AG09319 (cell line): ENCODE results near the gene NRG2.

Experiments
- DNase-seq: peaks from one replicate; pipeline ENCODE4 v3.0.0-alpha.2; 2010; ENCODE audit warnings: low read depth; ENCODE audit errors: extremely low read depth
- TF ChIP-seq, protein P1 (sequence below): IDR thresholded peaks from 2 replicates; pipeline ENCODE4 v1.5.1; 2011; ENCODE audit warnings: low read depth, mild to moderate bottlenecking, inconsistent platforms, low read length, moderate library complexity

NRG2 gene

GRCh38 chr5:139951983-139952382, 91.1 kb downstream of the NRG2 start:
- TF ChIP-seq, protein P1, sequence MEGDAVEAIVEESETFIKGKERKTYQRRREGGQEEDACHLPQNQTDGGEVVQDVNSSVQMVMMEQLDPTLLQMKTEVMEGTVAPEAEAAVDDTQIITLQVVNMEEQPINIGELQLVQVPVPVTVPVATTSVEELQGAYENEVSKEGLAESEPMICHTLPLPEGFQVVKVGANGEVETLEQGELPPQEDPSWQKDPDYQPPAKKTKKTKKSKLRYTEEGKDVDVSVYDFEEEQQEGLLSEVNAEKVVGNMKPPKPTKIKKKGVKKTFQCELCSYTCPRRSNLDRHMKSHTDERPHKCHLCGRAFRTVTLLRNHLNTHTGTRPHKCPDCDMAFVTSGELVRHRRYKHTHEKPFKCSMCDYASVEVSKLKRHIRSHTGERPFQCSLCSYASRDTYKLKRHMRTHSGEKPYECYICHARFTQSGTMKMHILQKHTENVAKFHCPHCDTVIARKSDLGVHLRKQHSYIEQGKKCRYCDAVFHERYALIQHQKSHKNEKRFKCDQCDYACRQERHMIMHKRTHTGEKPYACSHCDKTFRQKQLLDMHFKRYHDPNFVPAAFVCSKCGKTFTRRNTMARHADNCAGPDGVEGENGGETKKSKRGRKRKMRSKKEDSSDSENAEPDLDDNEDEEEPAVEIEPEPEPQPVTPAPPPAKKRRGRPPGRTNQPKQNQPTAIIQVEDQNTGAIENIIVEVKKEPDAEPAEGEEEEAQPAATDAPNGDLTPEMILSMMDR: no peak
- DNase-seq: no peak

DNA sequence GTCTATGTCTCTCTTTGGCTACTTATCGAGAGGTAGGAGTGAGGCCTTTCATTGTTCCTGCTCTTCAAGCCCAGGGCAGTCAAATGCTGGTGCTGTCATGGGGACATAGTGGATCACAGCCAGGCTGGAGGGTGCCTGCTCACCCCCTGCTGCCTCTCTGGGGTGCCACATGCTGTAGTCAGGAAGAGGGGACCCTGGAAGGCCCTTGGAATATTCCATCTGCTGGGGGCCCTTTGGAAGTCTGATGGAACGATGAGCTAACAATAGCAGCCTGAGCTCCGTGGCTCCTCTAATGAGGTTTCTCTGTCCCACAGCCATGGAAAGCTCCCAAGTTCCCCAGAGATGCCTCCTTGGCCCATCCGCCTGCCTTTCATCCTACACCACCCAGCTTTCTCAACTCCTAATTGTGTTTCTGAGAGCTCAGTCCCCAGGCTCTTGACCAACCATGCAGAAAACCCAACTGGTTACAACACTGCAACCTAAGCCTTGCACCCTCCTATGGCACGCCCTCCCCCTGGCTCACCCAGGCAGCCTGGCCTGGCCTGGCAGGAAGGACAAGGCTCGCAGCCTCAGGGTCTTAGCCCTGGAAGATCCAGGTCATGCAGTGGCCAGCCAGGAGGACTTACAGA, 91.7 kb downstream of the NRG2 start:
- no peak for DNase-seq
- TF ChIP-seq, protein P1: no peak

DNA sequence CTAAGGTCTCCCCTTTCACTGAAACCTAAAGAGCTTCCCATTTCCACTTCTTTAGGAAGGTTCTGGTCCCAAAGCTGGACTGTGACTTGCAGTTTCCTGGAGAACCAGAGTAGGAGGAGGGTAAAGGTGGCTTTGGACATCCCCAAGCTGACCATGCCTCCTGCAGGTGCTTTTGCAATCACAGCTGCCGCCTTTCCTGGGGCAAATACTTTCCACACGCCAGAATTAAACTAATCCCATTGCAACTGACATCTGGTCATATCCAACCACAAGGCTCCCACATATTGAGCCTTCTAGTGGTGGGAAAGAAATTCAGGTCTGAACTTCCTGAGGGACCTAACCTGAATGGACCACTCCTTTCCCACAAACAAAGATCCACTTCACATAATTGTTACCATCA, 92.7 kb downstream of the NRG2 start:
- TF ChIP-seq, protein P1: no peak
- DNase-seq: no peak

DNA sequence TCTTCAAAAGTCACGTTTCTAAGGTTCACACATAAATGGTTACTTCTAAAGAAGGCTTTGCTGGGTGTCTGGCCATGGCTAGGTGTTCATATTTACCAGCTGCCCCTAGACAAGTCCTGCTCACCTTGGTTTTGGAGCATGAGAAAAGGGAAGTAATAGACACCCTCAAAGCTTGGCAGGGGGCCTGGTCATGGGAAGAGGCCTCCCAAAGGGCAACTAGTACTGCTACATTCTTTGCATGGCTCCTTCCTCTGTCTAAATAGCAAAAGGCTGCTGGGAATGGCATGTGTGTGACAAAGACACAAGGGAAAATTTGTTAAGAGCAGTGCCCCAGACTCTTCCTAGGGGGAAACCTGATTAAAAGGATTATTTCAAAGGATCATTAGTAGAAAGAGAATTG, 93.4 kb downstream of the NRG2 start:
- DNase-seq: no peak
- TF ChIP-seq, protein P1: no peak

DNA sequence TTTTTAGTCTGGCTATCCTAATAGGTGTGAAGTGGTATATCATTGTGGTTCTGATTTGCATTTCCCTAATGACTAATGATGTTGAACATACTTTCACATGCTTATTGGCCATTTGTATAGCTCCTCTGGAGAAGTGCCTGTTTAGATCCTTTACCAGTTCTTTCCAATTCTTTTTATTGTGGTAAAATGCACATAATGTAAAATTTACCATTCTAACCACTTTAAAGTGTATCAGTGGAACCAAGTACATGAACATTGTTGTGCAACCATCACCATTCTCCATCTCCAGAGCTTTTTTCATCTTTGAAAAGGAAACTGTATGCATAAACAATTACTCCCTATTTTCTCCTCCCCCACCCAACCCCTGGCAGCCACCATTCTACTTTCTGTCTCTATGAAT, 95.4 kb downstream of the NRG2 start:
- no peak for DNase-seq
- TF ChIP-seq, protein P1: no peak

GRCh38 chr5:139946440-139946839, 96.7 kb downstream of the NRG2 start:
- no peak for DNase-seq
- TF ChIP-seq, protein P1: no peak

DNA sequence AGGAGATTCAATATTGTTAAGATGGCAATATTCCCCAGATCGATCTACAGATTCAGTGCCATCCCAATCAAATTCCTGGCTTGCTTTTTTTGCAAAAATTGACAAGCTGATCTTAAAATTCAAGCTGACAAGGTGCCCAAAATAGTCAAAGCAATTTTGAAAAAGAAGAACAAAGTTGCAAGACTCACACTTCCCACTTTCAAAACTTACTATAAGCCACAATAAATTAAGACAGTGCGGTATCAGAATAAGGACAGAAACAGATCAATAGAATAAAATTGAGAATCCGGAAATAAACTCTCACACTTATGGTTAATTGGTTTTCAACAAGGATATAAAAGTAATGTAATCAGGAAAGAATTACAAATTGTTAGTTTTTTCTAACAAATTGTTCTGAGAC, 97.1 kb downstream of the NRG2 start:
- TF ChIP-seq, protein P1: no peak
- no peak for DNase-seq
